ENCODE measurements around the gene TMEM163.
A peak's percentile ranks its signal among the peaks of the same experiment; 100 is the strongest.

The TMEM163 gene

DNA sequence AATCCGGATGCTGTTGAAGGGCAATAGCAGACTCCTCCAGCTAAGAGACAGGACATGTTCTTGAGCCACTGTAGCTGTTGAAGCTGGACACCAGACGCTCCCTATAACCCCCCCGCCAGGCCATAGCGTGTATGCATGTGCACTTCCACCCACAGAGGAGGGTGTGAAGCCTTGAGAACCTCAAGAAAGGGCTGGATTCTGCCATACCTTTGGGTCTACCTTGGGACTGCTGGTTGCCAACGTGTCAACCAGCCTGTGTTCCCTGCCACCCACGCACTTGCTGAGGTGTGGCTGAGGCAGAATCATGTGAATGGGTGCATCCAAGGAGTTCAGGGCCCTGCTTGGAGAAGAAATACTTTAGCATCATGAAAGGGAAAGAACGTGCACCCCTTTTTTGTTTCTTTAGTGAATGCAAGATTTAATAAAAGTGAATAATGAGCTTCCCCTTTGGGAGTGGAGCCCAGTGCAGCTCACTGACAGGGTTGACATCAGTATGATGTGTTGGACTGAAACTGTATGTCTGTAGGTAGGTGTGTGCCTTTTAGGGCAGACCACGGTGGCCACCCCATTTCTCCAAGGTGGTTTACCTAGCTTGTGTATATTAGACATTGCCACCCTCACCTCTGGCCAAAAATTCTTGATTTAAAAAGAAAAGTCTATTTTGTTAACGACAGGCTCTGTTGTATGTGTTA lies 266.6 kb downstream of the TMEM163 start:
- DNase-seq: no peak

DNA sequence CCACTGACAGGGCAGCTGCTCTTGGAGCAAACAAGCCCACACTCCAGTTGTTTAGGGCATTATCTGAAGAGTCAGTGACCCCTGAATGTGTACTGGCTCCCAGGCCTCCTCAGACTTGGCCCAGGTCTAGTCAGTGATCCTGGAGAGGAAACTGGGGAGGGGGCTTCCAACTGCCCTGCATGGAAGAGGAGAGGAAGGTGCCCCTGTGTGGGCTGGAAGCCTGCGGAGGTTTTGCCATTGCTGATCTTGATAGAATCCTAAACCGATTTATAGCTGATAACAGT lies 267.5 kb downstream of the TMEM163 start:
- DNase-seq: no peak

DNA sequence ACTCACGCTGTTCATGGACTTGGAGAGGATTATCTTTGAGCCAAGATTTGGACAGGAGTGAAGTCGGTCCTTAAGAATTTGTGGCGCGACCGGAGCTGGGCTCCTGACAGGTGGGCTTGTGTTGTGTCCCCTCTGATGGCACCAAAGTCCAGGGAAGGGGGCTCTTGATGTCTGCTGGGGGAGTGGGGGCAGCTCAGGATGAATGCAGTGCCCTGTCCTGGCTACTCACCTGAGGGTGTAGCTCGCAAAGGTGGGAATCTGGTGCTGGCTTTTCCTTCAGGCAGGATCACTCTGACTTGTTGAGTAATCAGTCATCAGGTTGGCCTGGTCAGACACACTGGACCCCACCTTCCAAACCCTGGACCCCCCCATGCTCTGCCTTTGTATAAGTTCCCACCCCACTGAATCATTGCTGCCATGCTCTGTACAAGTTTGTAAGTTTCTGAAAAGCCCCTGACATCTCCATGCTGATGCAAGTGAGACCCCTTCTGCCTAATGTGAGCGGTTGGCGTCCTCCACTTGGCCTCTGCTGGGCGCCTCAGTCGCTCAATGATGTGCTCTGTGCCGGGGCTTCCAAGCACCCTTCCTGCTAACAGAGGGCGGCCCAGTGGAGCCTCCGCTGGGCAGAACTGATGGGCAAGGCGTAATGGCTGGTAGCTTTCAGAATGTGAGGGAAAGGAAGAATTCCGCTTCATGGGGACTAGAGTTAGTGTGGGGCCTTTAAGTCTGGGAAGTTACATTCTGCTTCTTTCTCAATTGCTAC lies 268.9 kb downstream of the TMEM163 start:
- DNase-seq: no peak

DNA sequence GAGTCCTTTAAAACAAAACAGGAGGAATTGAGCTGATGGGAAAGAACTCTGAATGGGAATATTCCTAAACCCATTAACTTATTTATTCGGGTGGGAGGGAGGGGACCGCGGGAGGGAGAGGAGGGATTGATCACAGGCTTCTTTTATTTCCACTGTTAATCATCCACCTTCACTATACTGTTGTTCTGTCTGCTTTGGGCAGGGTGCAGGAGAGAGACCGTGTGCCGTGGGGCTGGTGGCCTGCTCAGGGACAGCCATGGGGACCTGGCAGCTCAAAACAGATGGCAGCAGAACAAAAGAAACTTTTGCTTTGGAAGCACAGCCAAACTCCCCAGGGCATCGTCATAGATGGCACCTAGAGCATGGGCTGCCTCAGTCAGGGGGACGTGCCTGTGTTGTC lies 269.6 kb downstream of the TMEM163 start:
- DNase-seq: no peak

DNA sequence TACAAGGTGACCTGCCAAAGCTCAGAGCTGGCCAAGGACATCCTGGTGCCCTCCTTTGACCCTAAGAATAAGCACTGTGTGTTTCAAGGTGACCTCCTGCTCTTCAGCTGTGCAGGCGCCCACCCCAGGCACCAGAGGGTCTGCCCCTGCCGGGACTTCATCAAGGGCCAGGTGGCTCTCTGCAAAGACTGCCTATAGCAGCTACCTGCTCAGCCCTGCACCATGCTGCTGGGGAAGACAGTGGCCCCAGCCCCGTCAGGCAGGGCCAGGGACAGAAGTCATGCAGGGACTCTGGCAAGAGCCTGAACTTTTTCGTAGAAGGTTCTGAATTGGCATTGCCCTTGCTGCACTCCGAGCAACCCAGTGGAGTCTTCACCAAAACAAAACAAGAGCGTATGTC lies 270.1 kb downstream of the TMEM163 start:
- DNase-seq: no peak

DNA sequence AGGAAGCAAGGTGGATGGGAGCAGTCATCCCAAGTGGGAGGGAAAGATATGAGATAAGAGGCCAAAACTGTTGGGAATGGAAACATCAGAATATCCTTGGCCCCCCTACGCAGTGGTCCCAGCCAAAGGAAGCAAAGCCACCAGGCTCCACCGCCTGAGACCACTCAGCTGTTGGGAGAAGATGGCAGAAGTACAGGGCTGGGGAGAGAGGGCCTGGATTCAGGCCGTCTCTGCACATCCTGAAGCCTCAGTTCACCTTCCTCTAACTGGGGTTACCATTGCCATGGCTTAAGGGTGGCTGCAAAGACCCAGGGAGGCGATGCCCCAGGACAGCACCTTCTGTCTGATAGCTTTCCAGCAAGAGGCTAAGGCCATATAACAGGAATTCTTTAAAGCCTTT lies 271.1 kb downstream of the TMEM163 start:
- DNase-seq: no peak

DNA sequence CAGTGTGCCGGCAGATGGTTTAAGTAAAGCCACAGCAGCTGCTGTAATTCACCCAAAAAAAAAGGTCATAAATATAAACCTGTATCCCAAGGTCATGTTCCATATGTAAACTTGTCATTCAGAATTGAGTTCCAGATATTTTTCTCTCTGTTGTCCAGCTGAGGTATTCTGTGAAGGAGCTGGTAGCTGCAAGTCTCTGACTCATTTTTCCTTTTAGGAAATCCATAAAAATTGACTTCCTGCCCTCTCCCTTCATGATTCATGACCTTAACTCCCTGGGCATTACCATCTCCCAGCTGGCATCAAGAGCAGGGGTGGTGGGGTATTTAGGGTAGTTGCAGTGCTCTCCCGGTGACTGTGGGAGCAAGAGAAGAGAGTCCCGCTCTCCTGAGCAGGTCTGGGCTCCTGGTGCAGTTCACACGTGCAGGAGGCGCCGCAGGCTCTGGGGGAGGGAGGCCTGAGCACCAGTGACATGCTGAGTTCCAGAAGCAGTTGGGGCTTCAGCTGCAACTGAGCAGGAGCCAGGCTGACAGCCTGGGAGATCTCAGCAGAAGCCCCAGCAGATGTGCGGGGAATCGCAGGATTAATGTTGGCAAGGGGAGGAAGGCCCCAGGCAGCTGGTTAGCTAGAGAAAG lies 272.3 kb downstream of the TMEM163 start:
- DNase-seq: no peak

DNA sequence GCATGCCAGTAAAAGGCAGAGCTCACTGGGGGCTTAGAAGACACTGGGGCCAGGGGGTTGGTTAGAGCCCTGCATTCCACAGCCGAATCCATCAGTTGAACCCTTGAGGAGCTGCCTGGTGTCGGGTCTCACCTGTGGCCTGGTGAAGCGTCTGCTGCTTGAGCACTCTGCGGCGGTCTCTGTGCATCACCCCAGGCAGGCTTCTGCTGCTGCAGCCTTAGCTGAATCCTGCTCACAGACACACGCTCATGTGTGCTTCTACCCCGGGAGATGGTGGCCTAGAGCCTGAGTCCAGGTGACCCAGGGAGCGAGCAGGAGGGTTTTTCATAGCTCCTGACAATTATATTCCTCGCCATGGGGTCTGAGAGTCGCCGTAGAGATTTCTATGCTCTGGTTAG lies 272.8 kb downstream of the TMEM163 start:
- DNase-seq: no peak

DNA sequence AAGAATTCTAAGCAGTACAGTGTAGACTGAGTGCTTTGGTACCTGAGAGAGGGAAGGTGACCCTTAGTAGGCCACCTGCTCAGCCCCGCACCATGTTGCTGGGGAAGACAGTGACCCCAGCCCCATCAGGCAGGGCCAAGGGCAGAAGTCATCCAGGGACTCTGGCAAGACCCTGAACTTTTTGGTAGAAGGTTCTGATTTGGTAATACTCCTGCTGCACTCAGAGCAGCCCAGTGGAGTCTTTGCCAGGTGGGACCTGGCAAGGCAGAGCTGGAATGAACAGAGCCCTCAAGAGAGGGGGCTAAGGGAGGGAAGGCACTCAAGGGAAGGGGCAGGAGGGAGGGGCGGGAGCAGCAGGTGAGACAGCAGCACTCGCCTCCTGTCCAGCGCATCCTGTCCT lies 273.7 kb downstream of the TMEM163 start:
- DNase-seq: no peak

DNA sequence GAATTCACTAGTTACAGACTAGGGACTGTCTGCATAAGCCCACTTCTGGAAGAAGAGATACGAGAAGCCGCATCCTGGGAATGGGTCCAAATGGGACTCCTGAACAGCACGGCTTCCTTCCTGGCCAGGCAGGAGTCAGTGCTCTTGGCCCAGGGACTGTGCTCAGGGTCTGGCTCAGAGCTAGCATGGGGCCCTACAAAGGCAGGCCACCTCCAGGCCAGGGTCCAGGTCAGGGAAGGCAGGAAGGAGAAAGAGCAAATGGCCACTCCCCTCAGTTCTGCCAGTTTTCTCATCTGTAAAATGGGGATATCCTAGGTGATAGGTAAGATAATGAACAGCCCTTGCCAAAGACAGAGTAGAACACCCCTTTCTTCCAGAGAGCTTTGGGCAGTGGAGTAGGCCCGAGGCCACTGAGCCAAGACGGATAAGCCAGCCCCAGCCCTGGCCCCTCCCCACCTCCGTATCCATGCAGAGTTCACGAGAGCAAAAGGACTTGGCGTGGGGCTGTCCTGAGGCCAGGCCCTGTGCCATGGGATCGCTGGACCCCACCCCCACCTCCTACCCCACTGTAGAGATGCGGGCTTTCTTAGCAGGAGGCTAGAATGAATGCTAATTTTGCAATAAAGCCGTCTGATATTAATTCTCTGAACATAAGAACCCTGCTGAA lies 274.9 kb downstream of the TMEM163 start:
- DNase-seq: no peak

DNA sequence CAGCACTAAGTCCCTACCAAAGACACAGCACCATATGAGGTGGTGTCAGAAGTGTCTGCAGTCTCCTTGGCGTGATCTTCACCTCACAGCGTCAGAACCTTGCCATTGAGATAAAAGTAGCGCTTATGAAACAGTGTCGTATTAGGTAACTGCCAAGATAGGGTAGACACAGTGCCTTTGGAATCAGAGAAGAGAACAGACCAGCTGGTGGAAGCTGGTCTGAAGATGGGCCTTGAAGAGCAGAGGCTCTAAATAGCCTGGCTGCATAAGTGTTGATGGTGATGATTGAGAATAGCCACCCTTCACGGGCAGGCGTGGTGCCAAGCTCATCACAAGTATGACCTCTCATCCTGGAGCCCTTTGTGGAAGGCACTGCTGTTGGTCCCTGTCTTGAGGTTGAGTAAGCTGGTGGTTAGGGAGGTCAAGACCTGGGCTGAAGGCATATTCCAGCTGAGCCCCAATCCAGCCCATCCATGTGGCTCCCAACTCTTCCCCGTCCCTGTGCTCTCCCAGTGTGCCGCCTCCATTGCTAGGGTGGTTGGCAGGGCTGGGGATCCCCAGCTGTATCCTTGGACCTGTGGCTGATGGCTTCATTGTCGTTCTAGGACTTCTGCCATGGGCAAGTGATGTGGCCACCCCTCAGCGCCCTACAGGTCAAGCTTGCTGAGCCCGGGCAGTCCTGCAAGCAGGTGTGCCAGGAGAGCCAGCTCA lies 277.5 kb downstream of the TMEM163 start:
- DNase-seq: no peak

DNA sequence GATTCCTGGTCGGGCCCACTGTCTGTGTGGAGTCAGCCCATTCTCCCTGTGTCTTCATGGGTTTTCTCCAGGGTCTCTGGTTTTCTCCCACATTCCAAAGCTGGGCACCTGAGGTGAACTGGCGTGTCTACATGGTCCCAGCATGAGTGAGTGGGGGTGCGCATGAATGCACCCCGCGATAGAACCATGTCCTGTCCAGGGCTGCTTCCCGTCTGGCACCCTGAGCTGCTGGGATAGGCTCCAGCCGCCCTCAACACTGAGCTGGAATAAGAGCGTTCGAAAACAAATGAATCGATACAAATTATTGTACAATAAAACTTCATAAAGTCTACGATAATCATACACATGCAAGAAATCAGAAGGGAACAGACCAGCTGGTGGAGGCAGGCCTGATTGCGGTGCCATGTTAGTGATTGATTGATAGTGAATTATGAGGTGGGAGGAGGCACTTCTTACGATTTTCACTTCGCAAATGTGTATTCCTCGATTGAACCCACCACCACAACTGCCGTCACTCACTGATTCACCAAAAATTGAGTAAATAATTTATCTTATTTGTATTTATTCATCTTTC lies 278.4 kb downstream of the TMEM163 start:
- no peak for DNase-seq

DNA sequence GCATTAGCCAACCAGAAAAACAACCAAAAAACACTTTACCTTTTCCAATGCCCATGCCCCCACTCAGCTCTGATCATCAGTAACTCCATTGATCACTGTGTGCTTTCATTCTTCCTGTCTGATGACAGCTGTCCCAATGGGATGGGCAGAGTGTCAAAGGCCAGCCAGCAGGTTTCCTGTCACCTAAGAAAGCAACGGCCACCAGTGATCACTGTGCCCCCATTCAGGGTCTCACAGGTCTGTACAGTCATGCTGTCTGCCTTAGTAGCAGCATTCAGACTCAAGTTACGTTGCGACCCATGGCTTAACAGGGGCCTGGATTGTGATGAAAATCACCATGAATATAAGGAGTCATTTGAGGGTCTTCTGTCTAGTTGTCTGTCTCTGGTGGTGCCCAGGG lies 280.4 kb downstream of the TMEM163 start:
- no peak for DNase-seq

DNA sequence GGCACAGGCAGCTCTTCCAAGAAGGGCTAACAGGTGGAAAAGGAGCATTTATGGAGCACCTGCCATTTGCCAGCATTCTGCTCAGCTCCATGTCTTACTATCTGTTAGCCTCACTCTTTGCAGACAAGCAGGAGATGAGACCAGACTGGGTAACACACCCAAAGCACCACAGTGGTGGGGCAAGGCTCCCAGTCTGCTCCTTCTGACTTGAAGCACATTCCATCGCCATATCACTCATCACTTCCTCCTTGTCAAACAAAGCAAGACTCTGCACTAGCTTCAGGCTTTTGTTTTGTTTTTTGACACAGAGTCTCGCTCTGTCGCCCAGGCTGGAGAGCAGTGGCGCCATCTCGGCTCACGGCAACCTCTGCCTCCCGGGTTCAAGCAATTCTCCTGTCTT lies 282.1 kb downstream of the TMEM163 start:
- no peak for DNase-seq

DNA sequence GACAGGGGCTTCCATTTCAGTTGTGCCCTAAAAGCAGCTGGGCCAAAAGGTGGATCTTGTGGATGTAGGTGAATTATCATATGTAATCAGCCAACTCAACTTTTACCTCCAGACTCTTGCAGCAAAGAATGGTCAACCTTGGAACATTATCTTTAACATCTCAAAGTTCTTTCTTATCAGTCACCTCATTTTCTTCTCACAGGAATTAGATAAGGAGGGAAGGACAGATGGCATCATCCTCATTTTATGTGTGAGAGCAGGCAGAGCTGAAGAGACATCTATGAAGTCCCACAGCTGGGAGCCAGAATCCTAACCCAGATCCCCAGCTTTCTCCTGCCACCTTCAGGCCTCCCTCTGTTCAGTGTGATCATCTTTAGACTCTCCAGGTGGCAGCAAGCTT lies 282.9 kb downstream of the TMEM163 start:
- DNase-seq: no peak

DNA sequence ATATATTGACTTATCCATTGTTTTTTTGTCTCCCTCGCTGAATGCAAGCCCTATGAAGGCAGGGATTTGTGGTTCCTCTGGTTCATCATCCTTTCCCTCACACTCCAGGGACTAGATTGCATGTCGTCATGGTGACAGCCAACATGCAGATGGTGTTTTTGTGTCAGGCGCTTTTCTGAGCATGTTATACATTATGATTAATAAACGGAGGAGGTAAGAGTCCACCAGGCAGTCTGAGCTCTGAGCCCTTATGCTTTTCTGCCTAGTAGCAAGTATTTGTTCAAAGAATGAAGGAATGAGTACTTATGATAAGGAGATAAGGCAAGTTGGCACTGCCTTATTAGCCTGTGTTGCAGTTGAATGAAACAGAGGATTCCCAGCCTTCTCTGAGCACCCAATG lies 283.3 kb downstream of the TMEM163 start:
- DNase-seq: no peak

DNA sequence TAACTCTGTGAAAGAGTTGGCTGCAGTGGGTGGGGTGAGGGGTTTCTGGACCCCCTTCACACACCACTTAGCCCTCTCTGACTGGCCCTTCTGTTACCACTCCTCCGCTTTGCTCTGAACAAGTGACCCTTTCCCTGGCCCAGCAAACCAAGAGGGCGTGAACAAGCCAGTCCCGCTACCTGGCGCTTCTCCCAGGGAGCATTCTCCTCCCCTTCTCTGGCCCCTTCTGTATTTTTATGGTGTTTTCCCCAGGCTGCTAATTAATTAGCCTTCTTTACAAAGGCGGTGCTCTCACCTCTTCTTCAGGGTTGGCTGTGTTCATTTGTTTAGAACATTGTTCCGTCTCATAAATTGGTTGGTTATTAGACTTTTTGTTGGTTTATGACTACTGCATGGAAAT lies 284.8 kb downstream of the TMEM163 start:
- no peak for DNase-seq

DNA sequence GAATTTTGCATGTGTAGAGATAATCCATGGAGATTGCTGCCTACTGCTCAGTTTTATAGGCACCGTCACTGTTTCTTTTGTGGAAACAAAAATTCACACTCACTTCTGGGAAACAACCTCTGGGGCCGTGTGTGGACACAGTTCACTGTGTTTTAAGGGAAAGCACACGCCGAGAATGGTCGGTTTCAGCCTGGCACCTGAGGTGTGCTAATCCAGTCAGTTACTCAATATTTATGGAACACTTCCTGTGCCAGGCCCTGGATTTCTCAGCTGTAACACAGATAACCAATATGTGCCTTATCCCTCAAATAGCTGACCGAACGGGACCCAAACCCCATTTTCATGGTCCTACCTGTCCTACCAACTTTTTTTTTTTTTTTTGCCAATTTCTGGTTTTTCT lies 285.3 kb downstream of the TMEM163 start:
- no peak for DNase-seq

DNA sequence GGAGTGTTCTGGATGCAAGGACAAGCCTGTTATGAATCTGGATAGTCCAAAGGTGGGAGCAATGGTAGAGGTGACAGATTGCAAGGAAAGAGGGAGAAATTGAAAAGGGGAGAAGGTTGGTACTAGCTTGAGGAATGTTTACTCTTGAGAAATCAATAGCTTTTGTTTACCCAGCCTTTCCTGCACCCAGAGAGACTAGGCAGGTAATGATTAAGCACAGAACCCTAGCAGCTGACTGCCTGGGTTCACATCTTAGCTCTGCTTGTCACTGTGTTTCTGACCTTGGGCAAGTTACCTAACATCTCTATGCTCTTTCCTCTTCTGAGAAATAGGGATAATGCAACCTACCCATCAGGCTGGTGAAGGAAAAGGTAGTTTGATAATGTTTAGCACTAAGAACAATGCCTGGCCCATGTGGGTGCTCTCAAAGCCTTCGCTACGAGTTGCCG lies 286.3 kb downstream of the TMEM163 start:
- no peak for DNase-seq

DNA sequence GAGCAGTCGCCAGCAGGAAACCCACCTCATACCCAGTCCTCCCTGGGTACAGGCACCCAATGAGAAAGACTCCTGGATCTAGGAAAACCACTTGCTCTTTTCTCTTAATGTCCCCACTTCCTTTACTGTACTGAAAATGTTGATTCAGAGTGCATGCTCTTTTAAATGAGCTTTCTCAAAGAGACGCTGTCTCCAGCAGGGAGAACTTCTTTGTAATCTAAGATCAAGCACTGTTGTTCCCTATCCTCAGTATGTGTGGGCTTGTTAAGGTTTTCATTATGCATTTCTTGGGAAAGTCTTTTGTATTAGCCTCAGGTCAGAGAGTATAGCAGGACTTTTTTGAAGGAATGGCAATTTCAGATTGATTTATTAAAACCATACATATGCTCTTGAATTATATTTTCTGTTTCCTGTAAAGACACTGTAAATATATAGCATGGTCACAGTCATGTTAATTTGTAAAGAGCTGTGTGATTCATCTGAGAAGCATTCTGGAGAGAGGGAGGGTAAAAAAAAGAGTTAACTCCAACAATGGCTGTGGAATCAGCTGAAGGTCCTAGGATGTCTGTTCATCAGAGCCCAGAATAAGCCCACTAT lies 286.9 kb downstream of the TMEM163 start:
- DNase-seq: no peak

DNA sequence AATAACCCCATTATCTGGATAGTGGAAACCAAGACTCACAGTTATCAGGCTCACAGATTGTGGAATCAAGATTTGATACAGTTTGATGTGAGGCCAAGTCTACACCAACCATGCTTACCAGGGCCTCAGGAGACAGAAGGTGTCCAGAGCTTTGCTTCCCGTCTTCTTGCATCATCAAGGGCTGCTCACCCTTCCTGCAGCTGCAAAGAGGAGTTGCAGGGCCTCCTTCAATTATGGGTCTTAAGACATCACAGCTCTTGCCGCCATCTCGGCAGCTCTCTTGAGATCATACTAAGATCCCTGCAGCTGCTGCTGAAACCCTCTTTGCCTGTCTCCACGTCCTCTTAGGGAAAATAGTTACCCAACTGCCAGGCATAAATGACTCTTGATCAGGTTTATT lies 288.9 kb downstream of the TMEM163 start:
- peak; percentile 72 for DNase-seq

DNA sequence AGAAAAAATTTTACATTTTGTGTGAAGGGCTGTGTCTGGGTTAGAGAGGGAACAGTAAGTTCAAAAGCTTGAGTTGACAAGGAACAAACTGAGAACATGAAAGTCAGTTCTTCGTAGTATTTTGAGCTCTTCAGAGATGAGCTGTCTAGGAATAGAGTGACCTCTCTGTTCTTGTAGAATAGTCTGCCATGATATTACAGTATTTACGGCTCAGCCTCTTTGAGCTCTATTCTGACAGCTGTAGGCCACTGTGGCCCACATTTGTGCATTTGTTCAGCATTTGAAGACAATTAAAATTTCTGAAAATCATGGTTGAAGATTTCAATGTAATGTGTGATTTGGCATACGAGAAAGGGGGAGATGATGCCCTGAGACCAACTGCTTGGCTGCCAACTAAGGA lies 292.1 kb downstream of the TMEM163 start:
- no peak for DNase-seq
